HepG2 (cell line): ENCODE measurements around the gene EFNA2. TPM values are rescaled to one million over a fixed set of nuclear protein-coding genes. Genes with fewer than 3 reads are reported as not detected.
A peak's percentile ranks its signal among the peaks of the same experiment; 100 is the strongest.

Experiments
- CHD2 ChIP-seq: IDR thresholded peaks from 2 replicates; pipeline ENCODE4 v1.6.1; 2011; ENCODE audit warnings: low read depth, low read length, improper control_type of control experiment
- GABPB1 ChIP-seq: IDR thresholded peaks from 2 replicates; pipeline ENCODE4 v1.6.1; 2016; ENCODE audit warnings: mild to moderate bottlenecking, missing genetic modification reagents, moderate library complexity, missing compliant biosample characterization
- NFE2 ChIP-seq: sonication (generic); formaldehyde crosslinking; IDR thresholded peaks from 2 replicates; pipeline ENCODE4 v1.4.0; 2020; ENCODE audit warnings: missing genetic modification reagents
- PHF8 ChIP-seq: sonication (generic); formaldehyde crosslinking; IDR thresholded peaks from 2 replicates; pipeline ENCODE4 v1.5.0; 2020; ENCODE audit warnings: missing genetic modification reagents
- RELA ChIP-seq: sonication (generic); formaldehyde crosslinking; IDR thresholded peaks from 2 replicates; pipeline ENCODE4 v1.4.0; 2020; ENCODE audit warnings: missing genetic modification reagents
- SMARCC2 ChIP-seq: fragments of 450-650 bp; IDR thresholded peaks from 2 replicates; pipeline ENCODE4 v1.6.1; 2017; ENCODE audit warnings: antibody characterized with exemption, mild to moderate bottlenecking
- SRSF1 ChIP-seq: fragments of 200-400 bp; formaldehyde crosslinking; optimal IDR thresholded peaks from 2 replicates; pipeline ENCODE3; 2017; ENCODE audit warnings: mild to moderate bottlenecking, low read depth, low read length, moderate library complexity
- STAG1 ChIP-seq: sonication (generic); formaldehyde crosslinking; IDR thresholded peaks from 2 replicates; pipeline ENCODE4 v1.4.0; 2020; ENCODE audit warnings: missing genetic modification reagents
- TBX2 ChIP-seq: sonication (generic); formaldehyde crosslinking; IDR thresholded peaks from 2 replicates; pipeline ENCODE4 v1.5.0; 2020; ENCODE audit warnings: missing genetic modification reagents, mild to moderate bottlenecking, borderline replicate concordance
- ZNF451 ChIP-seq: sonication (generic); formaldehyde crosslinking; IDR thresholded peaks from 2 replicates; pipeline ENCODE4 v1.5.0; 2020; ENCODE audit warnings: mild to moderate bottlenecking, missing genetic modification reagents
- ZNF75D ChIP-seq: sonication (generic); formaldehyde crosslinking; IDR thresholded peaks from 2 replicates; pipeline ENCODE4 v1.8.1; 2023; ENCODE audit warnings: missing genetic modification reagents, mild to moderate bottlenecking, borderline replicate concordance
- ZNF891 ChIP-seq: sonication (generic); formaldehyde crosslinking; IDR thresholded peaks from 2 replicates; pipeline ENCODE4 v1.5.0; 2020; ENCODE audit warnings: mild to moderate bottlenecking, missing genetic modification reagents
- ZSCAN9 ChIP-seq: IDR thresholded peaks from 2 replicates; pipeline ENCODE4 v1.6.1; 2016; ENCODE audit warnings: borderline replicate concordance
- polyA plus RNA-seq, 8 experiments: library from polyadenylated mRNA; depleted of rRNA in 3 of 8; stranded (reverse) in 7 of 8; unstranded in 1 of 8; fragments of >200 nt; fragmentation: Illumina TruSeq in 4 of 8; extraction: Trizol in 4 of 8; gene quantifications; 2 replicates each; pipeline versions ENCODE4 v1.2.1 to v1.2.3, GENCODE V29; 2011 to 2016; ENCODE audit warnings: low read depth in 4 of 8, missing spikeins in 1 of 8, mixed read lengths in 1 of 8; ENCODE audit not compliant: insufficient read depth in 1 of 8
- total RNA-seq, 5 experiments: library from RNA; depleted of rRNA; stranded (reverse); fragments of >200 nt; fragmentation: Illumina TruSeq; extraction: Trizol; gene quantifications; 2 replicates each; pipeline ENCODE4 v1.2.3, GENCODE V29; 2016; ENCODE audit warnings: low read depth in 1 of 5
- TF ChIP-seq, protein P1 (sequence below): sonication (generic); formaldehyde crosslinking; IDR thresholded peaks from 2 replicates; pipeline ENCODE4 v1.8.1; 2022; ENCODE audit warnings: low read depth, mild to moderate bottlenecking, missing genetic modification reagents
- TF ChIP-seq, protein P2 (sequence below): sonication (generic); formaldehyde crosslinking; IDR thresholded peaks from 2 replicates; pipeline ENCODE4 v1.4.0; 2020; ENCODE audit warnings: missing genetic modification reagents
- TF ChIP-seq, protein P3 (sequence below): sonication (generic); formaldehyde crosslinking; IDR thresholded peaks from 2 replicates; pipeline ENCODE4 v1.9.0; 2022; ENCODE audit warnings: missing genetic modification reagents, mild to moderate bottlenecking, borderline replicate concordance
- TF ChIP-seq, protein P4 (sequence below): sonication (generic); formaldehyde crosslinking; conservative IDR thresholded peaks from 2 replicates; pipeline ENCODE4 v1.8.0; 2022; ENCODE audit warnings: low read depth, missing genetic modification reagents
- TF ChIP-seq, protein P5 (sequence below): IDR thresholded peaks from 2 replicates; pipeline ENCODE4 v1.6.1; 2016; ENCODE audit warnings: missing compliant biosample characterization, missing genetic modification reagents, borderline replicate concordance
- TF ChIP-seq, protein P6 (sequence below): sonication (generic); formaldehyde crosslinking; IDR thresholded peaks from 2 replicates; pipeline ENCODE4 v1.5.0; 2020; ENCODE audit warnings: missing genetic modification reagents
- TF ChIP-seq, protein P7 (sequence below): sonication (generic); formaldehyde crosslinking; IDR thresholded peaks from 2 replicates; pipeline ENCODE4 v1.8.1; 2023; ENCODE audit warnings: mild to moderate bottlenecking, missing genetic modification reagents, borderline replicate concordance

EFNA2 gene
- total and polyA plus RNA-seq, 2 of the 13 experiments (the other 11 are each of a cell fraction or from before 2014, with no cell fraction given) = 6.0 to 9.9 TPM

DNA sequence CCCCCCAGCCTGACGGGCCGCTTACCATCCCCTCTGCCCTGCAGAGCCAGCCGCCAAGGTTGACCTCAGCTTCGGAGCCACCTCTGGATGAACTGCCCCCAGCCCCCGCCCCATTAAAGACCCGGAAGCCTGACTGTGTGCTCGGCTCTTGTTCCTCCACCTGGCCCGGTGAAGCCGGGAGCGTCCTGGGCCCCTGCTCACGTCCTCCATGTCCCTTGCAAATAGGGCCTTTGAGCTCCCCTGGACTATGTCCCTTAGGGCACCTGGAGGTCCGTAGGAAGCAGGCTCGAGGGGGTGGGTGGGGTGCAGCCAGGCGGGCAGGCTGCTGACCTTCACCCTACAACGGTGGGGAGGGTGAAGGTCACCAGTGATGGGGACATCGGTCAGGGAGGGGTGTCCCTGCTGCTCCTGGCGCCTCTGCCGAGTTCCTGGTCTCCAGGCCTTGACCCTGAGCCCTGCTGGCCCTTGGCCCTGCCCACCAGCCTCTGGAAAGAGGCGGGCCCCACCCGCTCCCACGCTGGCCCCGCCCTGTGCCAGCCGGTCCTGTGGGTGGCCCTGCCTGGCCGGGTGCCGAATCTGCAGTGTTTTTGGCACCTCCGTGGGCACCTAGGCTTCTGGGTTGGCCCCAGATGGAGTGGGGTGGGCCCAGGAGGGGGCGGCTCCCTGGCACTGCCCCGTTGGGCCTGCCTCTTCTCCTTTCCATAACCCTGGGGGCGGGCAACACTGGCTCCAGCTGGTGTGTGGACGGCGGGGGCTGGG, 40.8 kb upstream of the EFNA2 start (continued):
- no peak for TF ChIP-seq RELA (CRISPR knock-in tag)
- TF ChIP-seq, protein P1, sequence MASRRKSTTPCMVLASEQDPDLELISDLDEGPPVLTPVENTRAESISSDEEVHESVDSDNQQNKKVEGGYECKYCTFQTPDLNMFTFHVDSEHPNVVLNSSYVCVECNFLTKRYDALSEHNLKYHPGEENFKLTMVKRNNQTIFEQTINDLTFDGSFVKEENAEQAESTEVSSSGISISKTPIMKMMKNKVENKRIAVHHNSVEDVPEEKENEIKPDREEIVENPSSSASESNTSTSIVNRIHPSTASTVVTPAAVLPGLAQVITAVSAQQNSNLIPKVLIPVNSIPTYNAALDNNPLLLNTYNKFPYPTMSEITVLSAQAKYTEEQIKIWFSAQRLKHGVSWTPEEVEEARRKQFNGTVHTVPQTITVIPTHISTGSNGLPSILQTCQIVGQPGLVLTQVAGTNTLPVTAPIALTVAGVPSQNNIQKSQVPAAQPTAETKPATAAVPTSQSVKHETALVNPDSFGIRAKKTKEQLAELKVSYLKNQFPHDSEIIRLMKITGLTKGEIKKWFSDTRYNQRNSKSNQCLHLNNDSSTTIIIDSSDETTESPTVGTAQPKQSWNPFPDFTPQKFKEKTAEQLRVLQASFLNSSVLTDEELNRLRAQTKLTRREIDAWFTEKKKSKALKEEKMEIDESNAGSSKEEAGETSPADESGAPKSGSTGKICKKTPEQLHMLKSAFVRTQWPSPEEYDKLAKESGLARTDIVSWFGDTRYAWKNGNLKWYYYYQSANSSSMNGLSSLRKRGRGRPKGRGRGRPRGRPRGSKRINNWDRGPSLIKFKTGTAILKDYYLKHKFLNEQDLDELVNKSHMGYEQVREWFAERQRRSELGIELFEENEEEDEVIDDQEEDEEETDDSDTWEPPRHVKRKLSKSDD (CRISPR knock-in tag) = no peak
- 0 out of 2 replicates have a peak, but pooled peaks have one; percentile 29 for TF ChIP-seq PHF8 (CRISPR knock-in tag)
- peak; percentile 71 for TF ChIP-seq SRSF1
- peak; percentile 97 for TF ChIP-seq TBX2 (CRISPR knock-in tag)
- TF ChIP-seq ZNF451 (CRISPR knock-in tag) = peak; percentile 68
- TF ChIP-seq, protein P2, sequence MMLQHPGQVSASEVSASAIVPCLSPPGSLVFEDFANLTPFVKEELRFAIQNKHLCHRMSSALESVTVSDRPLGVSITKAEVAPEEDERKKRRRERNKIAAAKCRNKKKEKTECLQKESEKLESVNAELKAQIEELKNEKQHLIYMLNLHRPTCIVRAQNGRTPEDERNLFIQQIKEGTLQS (CRISPR knock-in tag) = 0 out of 2 replicates have a peak, but pooled peaks have one; percentile 39
- TF ChIP-seq GABPB1 (CRISPR knock-in tag) = peak; percentile 78
- TF ChIP-seq, protein P3, sequence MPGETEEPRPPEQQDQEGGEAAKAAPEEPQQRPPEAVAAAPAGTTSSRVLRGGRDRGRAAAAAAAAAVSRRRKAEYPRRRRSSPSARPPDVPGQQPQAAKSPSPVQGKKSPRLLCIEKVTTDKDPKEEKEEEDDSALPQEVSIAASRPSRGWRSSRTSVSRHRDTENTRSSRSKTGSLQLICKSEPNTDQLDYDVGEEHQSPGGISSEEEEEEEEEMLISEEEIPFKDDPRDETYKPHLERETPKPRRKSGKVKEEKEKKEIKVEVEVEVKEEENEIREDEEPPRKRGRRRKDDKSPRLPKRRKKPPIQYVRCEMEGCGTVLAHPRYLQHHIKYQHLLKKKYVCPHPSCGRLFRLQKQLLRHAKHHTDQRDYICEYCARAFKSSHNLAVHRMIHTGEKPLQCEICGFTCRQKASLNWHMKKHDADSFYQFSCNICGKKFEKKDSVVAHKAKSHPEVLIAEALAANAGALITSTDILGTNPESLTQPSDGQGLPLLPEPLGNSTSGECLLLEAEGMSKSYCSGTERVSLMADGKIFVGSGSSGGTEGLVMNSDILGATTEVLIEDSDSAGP (CRISPR knock-in tag) = peak; percentile 92
- TF ChIP-seq ZNF891 (CRISPR knock-in tag) = no peak
- TF ChIP-seq SMARCC2 = no peak
- no peak for TF ChIP-seq CHD2
- TF ChIP-seq ZNF75D (CRISPR knock-in tag) = no peak
- no peak for TF ChIP-seq NFE2 (CRISPR knock-in tag)
- TF ChIP-seq, protein P4, sequence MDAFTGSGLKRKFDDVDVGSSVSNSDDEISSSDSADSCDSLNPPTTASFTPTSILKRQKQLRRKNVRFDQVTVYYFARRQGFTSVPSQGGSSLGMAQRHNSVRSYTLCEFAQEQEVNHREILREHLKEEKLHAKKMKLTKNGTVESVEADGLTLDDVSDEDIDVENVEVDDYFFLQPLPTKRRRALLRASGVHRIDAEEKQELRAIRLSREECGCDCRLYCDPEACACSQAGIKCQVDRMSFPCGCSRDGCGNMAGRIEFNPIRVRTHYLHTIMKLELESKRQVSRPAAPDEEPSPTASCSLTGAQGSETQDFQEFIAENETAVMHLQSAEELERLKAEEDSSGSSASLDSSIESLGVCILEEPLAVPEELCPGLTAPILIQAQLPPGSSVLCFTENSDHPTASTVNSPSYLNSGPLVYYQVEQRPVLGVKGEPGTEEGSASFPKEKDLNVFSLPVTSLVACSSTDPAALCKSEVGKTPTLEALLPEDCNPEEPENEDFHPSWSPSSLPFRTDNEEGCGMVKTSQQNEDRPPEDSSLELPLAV (CRISPR knock-in tag) = no peak
- TF ChIP-seq, protein P5, sequence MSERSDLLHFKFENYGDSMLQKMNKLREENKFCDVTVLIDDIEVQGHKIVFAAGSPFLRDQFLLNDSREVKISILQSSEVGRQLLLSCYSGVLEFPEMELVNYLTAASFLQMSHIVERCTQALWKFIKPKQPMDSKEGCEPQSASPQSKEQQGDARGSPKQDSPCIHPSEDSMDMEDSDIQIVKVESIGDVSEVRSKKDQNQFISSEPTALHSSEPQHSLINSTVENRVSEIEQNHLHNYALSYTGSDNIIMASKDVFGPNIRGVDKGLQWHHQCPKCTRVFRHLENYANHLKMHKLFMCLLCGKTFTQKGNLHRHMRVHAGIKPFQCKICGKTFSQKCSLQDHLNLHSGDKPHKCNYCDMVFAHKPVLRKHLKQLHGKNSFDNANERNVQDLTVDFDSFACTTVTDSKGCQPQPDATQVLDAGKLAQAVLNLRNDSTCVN (CRISPR knock-in tag) = peak; percentile 76; the same call in 1 of the 2 replicates
- TF ChIP-seq, protein P6, sequence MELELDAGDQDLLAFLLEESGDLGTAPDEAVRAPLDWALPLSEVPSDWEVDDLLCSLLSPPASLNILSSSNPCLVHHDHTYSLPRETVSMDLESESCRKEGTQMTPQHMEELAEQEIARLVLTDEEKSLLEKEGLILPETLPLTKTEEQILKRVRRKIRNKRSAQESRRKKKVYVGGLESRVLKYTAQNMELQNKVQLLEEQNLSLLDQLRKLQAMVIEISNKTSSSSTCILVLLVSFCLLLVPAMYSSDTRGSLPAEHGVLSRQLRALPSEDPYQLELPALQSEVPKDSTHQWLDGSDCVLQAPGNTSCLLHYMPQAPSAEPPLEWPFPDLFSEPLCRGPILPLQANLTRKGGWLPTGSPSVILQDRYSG (CRISPR knock-in tag) = no peak
- no peak; the same call in 1 of the 2 replicates for TF ChIP-seq ZSCAN9
- TF ChIP-seq STAG1 = no peak
- TF ChIP-seq, protein P7, sequence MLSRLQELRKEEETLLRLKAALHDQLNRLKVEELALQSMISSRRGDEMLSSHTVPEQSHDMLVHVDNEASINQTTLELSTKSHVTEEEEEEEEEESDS (CRISPR knock-in tag) = no peak
